GM21447 (cell line): ENCODE measurements around the gene MBNL2.

Source experiments
- ATAC-seq: cut with Tn5 transposase; IDR thresholded peaks from one replicate; pipeline ENCODE4 v1.9.1; 2021; ENCODE audit not compliant: unreplicated experiment

MBNL2 gene

DNA sequence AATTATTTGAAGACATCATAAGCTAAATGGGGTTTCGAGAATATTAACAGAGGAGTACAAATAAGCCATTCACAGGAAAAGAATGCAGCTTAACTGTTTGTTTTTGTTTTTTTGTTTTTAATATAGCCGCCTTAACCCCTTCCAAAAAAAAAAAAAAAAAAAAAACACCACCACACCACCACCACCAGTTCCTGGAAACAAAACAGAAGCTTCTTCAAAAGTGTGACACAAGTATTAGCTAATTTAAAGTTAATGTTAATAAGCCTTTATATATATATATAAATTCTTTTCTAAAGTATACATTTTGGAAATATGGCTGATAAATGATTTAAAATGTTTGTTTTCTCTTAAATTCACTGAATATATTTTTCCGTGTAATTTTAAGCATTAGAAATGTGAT, 213.2 kb downstream of the MBNL2 start:
- no peak for ATAC-seq

DNA sequence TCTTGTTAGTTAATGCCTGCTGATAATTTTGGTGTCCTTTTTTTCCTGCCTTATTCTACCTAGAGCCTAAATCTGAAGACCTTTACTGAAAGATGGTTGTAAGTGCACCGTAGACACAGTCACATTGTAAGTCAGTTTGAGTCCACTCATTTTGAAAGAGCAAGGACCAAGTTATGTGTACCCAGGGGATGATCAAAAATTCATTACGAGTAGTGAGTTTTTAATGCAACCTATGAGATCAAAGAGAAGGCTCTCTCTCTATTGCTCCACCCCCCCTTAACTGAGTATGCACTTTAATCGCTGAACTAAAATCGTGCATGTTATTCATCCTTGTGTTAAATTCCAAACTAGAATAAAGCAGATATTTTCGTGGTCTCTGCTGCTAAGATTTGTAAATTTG, 213.7 kb downstream of the MBNL2 start:
- no peak for ATAC-seq

DNA sequence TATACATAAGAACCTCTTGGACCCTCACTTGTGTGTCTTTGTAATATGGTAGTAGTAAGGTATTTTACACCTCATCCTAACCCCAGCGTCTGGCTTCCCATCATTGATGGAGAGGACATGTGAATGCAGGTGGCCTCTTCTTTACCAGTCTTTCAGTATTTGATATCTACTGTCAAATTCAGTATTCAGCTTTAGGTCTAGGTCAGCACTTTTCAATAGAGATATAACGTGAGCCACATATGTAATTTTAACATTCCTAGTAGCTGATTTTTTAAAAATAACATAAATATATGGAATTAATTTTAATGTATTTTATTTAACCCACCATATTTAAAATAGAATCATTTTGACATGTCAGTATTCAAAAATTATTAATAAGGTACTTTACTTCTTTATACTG, 214.7 kb downstream of the MBNL2 start:
- ATAC-seq, result no peak

DNA sequence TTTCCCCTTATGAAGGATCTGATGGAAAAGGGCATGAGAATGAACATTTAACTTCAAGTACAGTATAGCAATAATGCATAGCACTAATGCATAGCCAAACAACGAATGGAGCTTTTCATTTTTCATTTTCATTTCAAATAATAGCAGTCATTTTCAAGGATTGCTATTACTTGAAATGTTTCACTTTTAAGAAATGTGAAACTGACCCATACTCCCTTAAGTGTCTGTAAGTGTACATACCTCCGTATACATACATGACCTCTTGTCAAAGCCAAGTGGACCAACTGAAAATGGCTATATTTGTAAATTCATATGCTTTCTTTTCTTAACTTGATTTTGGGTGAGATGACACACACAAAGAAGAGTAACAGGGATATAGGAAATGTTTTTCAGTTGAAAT, 215.6 kb downstream of the MBNL2 start:
- ATAC-seq, result no peak

DNA sequence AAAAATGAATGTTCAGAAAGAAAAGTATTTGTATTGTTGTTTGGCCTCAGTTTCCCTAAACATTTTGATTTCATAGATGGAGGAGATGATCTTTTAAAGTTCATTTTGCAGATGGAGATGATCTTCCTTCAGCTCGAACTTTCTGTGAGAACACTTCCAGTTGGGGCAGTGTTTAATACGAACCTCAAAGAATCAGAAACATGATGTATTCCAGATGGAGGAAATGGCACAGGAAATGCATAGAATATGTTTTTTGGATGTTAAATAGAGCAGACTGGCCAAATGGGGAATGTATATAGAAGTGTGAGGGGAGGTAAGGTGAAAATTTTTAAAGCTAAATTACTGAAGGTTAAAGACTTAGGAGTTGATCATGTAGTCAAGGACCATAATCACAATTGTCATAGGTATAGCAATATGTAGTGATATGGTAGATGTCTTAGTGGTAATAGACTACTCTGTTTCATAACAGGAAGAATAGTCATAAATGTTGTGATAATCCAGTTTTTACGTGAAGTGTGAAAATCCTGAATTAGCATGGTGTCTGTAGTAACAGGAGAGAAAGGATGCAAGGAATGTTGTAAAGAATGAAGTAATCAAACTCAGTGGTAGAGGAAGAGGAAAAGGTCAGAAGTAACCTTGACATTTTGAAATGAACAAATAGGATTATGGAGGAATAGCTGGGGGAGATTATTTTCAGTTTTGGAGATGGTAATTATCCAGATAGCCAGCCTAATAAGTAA, 216.9 kb downstream of the MBNL2 start:
- no peak for ATAC-seq

DNA sequence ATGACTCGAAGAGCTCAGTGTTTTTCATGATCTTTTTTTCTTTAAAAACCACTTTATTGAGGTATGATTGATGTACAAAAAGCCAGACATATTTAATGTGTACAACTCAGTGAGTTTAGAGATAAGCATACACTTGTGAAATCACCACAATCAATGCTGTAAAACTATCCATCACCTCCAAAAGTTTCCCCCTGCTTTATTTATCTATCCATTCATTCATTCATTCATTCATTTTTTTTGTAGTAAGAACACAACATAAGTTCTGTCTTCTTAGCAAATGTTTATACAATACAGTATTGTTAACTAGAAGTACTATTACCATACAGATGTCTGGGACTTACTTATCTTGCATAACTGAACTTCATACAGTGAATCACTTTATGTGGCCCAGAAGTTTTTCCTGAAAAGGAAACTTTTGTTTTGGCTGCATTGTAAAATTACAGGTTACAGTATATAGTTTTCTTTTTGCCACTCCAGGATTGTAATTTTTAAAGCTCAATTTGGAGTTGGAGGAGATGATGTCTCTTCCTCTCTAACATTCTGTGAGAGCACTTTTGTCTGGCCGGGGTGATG, 218.6 kb downstream of the MBNL2 start:
- ATAC-seq, result no peak

DNA sequence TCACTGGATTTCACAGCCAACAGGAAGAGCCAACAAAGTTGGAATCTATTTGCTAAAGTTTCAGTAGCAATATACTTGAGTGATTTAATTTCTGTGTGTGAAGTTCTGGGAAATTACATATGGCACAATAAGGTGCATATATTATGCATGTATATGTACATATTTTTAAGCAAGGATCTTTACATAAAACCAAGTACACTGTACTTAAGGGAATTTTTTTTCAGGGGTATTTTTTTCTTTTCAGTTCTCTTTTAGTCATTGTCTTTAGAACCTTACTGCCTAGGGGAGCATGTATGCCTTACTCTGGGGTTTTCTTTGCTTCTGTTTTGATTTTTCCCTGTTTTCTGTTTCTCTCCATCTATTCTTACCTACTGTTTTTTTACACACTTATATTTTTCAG, 219.2 kb downstream of the MBNL2 start:
- ATAC-seq, result peak; percentile 64
